GM21786 (cell line): Measurements from ENCODE around the gene KIFBP.
"Not testable (repeated sequence)": the region's sequence is repeated elsewhere in the genome, so short reads cannot be mapped to it uniquely, and the experiment has no call there.

Experiments used
- ATAC-seq: cut with Tn5 transposase; IDR thresholded peaks from one replicate; pipeline ENCODE4 v1.9.1; 2021; ENCODE audit not compliant: unreplicated experiment

The KIFBP gene

GRCh38 chr10:68992636-68993440 is 4.2 kb downstream of the KIFBP start:
- ATAC-seq = no peak

- ATAC-seq = peak; percentile 29
Measured at GRCh38 chr10:68997211-68997610, 8.6 kb downstream of the KIFBP start.

GRCh38 chr10:69004821-69005220 is 16.2 kb downstream of the KIFBP start:
- no peak for ATAC-seq

- ATAC-seq = no peak
Measured at GRCh38 chr10:69005704-69006485, 17.3 kb downstream of the KIFBP start.

- no peak for ATAC-seq
Measured at GRCh38 chr10:69007260-69007659, 18.7 kb downstream of the KIFBP start.

GRCh38 chr10:69009360-69009759 is 20.8 kb downstream of the KIFBP start:
- ATAC-seq = no peak

- no peak for ATAC-seq
Measured at GRCh38 chr10:69010151-69010640, 21.6 kb downstream of the KIFBP start.

GRCh38 chr10:69012778-69013177 is 24.2 kb downstream of the KIFBP start:
- not testable (repeated sequence) for ATAC-seq

GRCh38 chr10:69014171-69014570 is 25.6 kb downstream of the KIFBP start:
- no peak for ATAC-seq

GRCh38 chr10:69018613-69019012 is 30.0 kb downstream of the KIFBP start:
- ATAC-seq = no peak

- no peak for ATAC-seq
Measured at GRCh38 chr10:69022611-69023010, 34.0 kb downstream of the KIFBP start.

- no peak for ATAC-seq
Measured at GRCh38 chr10:69025370-69025896, 36.8 kb downstream of the KIFBP start.

- no peak for ATAC-seq
Measured at GRCh38 chr10:69033256-69033655, 44.7 kb downstream of the KIFBP start.

- no peak for ATAC-seq
Measured at GRCh38 chr10:69037489-69037888, 48.9 kb downstream of the KIFBP start.

- ATAC-seq = not testable (repeated sequence)
Measured at GRCh38 chr10:69040904-69041303, 52.3 kb downstream of the KIFBP start.

GRCh38 chr10:69042417-69042816 is 53.8 kb downstream of the KIFBP start:
- no peak for ATAC-seq

GRCh38 chr10:69042838-69043237 is 54.2 kb downstream of the KIFBP start:
- no peak for ATAC-seq

GRCh38 chr10:69043931-69044531 is 55.4 kb downstream of the KIFBP start:
- ATAC-seq = peak; percentile 64

GRCh38 chr10:69044546-69044945 is 55.9 kb downstream of the KIFBP start:
- peak; percentile 4 for ATAC-seq

GRCh38 chr10:69045441-69046300 is 57.1 kb downstream of the KIFBP start:
- peak; percentile 54 for ATAC-seq
